Vagina (tissue), 2 donors: Measurements from ENCODE around the gene HOXB7. TPM values are rescaled to one million over a fixed set of nuclear protein-coding genes. Genes with fewer than 3 reads are reported as not detected.

Experiments used
- DNase-seq, 2 donors: peaks; one replicate each; pipeline ENCODE4 v3.0.0-alpha.2; 2017; ENCODE audit errors: extremely low spot score in 2 of 2
- H3K27ac ChIP-seq: fragments of 200-600 bp; sonication (generic); one replicate; pipeline ENCODE4 v1.5.1; 2019
- H3K27me3 ChIP-seq: fragments of 200-600 bp; sonication (generic); one replicate; pipeline ENCODE4 v1.5.1; 2019
- H3K36me3 ChIP-seq, 2 donors: fragments of 200-600 bp; sonication (generic); one replicate each; pipeline ENCODE4 v1.5.1; 2017 to 2019
- H3K4me1 ChIP-seq: fragments of 200-600 bp; sonication (generic); one replicate; pipeline ENCODE4 v1.5.1; 2019
- H3K4me3 ChIP-seq, 2 donors: fragments of 200-600 bp; sonication (generic); 1 replicate in 1 of 2; 2 replicates in 1 of 2; pipeline ENCODE4 v1.5.1; 2016 to 2019
- H3K9me3 ChIP-seq: fragments of 200-600 bp; sonication (generic); one replicate; pipeline ENCODE4 v1.5.1; 2019
- CTCF ChIP-seq, 3 experiments: fragments of 450-650 bp in 2 of 3; fragments of 200-600 bp in 1 of 3; sonication (generic) in 1 of 3; IDR thresholded peaks; one replicate each; pipeline ENCODE4 v1.5.1; 2017 to 2019; ENCODE audit warnings: antibody characterized with exemption in 3 of 3, mild to moderate bottlenecking in 2 of 3, moderate library complexity in 2 of 3
- POLR2A ChIP-seq, 2 donors: fragments of 450-650 bp; IDR thresholded peaks; one replicate each; pipeline ENCODE4 v1.6.1; 2017; ENCODE audit warnings: antibody characterized with exemption in 2 of 2, mild to moderate bottlenecking in 2 of 2, moderate library complexity in 2 of 2
- POLR2AphosphoS5 ChIP-seq, 2 donors: sonication (generic); formaldehyde crosslinking; IDR thresholded peaks; one replicate each; pipeline ENCODE4 v1.9.0; 2017; ENCODE audit warnings: antibody characterized with exemption in 2 of 2, mild to moderate bottlenecking in 2 of 2, low read depth in 1 of 2; ENCODE audit not compliant: insufficient read depth in 1 of 2
- intact Hi-C: fragments of 100-400 bp; cut with DNase I; formaldehyde crosslinking; loops from one replicate; pipeline ENCODE4 v1.15.1; 2023
- total RNA-seq: library from RNA; depleted of rRNA; stranded (reverse); fragments of >200 nt; gene quantifications from one replicate; pipeline ENCODE4 v1.2.3, GENCODE V29; 2016

Gene HOXB7
- total RNA-seq, 1 donor from 2014 or later, result 3.2 TPM

- peaks cover 13% of the 10 kb centered on the region for H3K27me3 ChIP-seq
- H3K4me1 ChIP-seq, result peaks cover 25% of the 10 kb centered on the region
- H3K27ac ChIP-seq, result no peak overlapping the region
- DNase-seq, result no peak
- H3K4me3 ChIP-seq, result peak overlapping the region; percentile 35 to 42
- intact Hi-C loops, result no loop called here
- H3K9me3 ChIP-seq, result no peaks in the 10 kb centered on the region
- TF ChIP-seq POLR2AphosphoS5 (IDR thresholded peaks at IDR 0.05; ENCODE audit: insufficient read depth in 1 of 2, low read depth in 1 of 2) (no peak), POLR2A (IDR thresholded peaks at IDR 0.05) (no peak)
- H3K36me3 ChIP-seq, result no peaks in the 10 kb centered on the region
Observed at GRCh38 chr17:48624544-48625494, 14.0 kb upstream of the HOXB7 start.

GRCh38 chr17:48624118-48624517 lies 13.3 kb upstream of the HOXB7 start:
- Histone ChIP-seq H3K4me1 (peaks cover 25% of the 10 kb centered on the region), H3K27me3 (peaks cover 13% of the 10 kb centered on the region), H3K36me3 (no peaks in the 10 kb centered on the region), H3K9me3 (no peaks in the 10 kb centered on the region), H3K4me3 (no peak overlapping the region), H3K27ac (no peak overlapping the region)
- intact Hi-C loops, result no loop called here
- TF ChIP-seq CTCF (IDR thresholded peaks at IDR 0.05) (no peak), POLR2AphosphoS5 (IDR thresholded peaks at IDR 0.05; ENCODE audit: insufficient read depth in 1 of 2, low read depth in 1 of 2) (no peak)
- no peak for DNase-seq

GRCh38 chr17:48623583-48623982 lies 12.8 kb upstream of the HOXB7 start:
- Histone ChIP-seq H3K9me3 (no peaks in the 10 kb centered on the region), H3K27me3 (peaks cover 13% of the 10 kb centered on the region), H3K4me1 (peaks cover 25% of the 10 kb centered on the region), H3K4me3 (no peak overlapping the region), H3K36me3 (no peaks in the 10 kb centered on the region), H3K27ac (no peak overlapping the region)
- TF ChIP-seq CTCF (IDR thresholded peaks at IDR 0.05) (no peak), POLR2AphosphoS5 (IDR thresholded peaks at IDR 0.05; ENCODE audit: insufficient read depth in 1 of 2, low read depth in 1 of 2) (no peak), POLR2A (IDR thresholded peaks at IDR 0.05) (no peak)
- intact Hi-C loops, result no loop called here
- DNase-seq, result no peak

DNA sequence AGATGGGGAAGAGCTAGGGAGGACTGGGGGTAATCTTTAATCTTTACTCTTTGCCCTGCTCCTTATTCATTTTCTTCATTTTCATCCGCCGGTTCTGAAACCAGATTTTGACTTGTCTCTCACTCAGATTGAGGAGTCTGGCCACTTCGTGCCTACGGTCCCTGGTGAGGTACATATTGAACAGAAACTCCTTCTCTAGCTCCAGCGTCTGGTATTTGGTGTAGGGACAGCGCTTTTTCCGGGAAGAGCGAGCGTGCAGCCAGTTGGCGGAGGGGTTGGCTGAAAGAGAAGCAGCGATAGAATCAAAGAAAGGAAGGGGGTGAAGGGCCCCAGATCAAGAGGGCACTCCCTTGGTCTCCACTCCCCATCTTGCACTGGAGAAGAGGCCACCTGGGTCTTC lies 12.0 kb upstream of the HOXB7 start:
- no peaks in the 10 kb centered on the region for H3K9me3 ChIP-seq
- peaks cover 13% of the 10 kb centered on the region for H3K27me3 ChIP-seq
- intact Hi-C loops, result no loop called here
- H3K4me1 ChIP-seq, result peaks cover 30% of the 10 kb centered on the region
- no peak overlapping the region for H3K27ac ChIP-seq
- no peak overlapping the region for H3K4me3 ChIP-seq
- H3K36me3 ChIP-seq, result no peaks in the 10 kb centered on the region
- DNase-seq, result no peak
- TF ChIP-seq POLR2AphosphoS5 (IDR thresholded peaks at IDR 0.05; ENCODE audit: insufficient read depth in 1 of 2, low read depth in 1 of 2) (no peak), CTCF (IDR thresholded peaks at IDR 0.05) (no peak), POLR2A (IDR thresholded peaks at IDR 0.05) (no peak)

DNA sequence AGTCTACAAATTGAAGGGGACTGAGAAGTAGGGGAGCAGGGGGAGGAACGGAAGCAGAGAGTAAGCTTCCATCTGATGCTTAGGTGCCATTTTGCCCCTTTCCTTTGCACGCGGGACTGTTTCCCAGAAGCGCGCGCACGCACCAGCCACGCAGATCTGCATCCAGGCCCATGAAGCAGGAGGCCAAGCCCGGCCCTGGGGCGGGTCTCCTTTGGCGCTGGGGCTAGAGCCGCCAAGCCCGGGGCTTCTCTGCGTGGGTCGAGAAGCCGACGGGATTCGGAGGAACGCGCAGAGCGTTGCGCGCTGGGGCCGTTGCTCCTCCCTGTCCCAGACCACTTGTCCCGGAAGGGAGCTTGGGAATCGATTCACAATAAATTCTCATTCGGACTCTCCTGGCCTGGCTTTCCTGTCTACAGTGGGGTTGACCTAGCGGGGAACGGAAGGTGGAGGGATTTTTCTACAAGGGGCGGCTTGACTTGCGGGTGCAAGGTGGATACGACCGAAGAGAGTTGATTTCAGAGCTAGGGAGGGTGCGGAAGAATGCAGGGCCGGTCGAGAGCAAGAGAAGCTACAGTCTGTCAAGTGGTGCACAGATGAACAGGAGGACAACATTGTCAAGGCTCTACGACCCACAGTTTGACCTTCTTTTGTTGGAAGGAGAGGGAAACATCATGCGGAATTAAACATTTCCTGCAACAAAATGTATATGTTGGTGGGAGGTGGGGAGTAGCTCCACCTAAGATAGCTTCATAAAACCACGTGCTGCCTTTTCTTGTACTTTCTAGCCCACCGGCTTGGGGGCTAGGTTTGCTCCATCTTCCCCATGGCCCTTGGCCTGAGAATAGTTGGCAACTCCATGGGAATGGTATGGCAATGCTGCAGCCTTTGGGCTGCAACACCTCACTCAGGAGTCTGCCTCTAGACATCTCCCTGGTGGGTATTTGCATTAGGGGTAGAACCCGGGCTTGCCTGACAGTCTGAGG lies 10.9 kb upstream of the HOXB7 start:
- H3K4me1 ChIP-seq, result peaks cover 31% of the 10 kb centered on the region
- H3K36me3 ChIP-seq, result no peaks in the 10 kb centered on the region
- no peak for DNase-seq
- no peak overlapping the region for H3K27ac ChIP-seq
- H3K4me3 ChIP-seq, result no peak overlapping the region
- H3K27me3 ChIP-seq, result peaks cover 9% of the 10 kb centered on the region
- TF ChIP-seq POLR2A (IDR thresholded peaks at IDR 0.05) (no peak), POLR2AphosphoS5 (IDR thresholded peaks at IDR 0.05; ENCODE audit: insufficient read depth in 1 of 2, low read depth in 1 of 2) (no peak), CTCF (IDR thresholded peaks at IDR 0.05) (no peak)
- intact Hi-C loops, result no loop called here
- H3K9me3 ChIP-seq, result no peaks in the 10 kb centered on the region
